ENCODE results near the gene AFAP1. TPM values are rescaled to one million over a fixed set of nuclear protein-coding genes. Genes with fewer than 3 reads are reported as not detected.

AFAP1 gene
- polyA plus RNA-seq, 1 experiment: 61.7 TPM

- no peaks in the 10 kb centered on the region for H3K27me3 ChIP-seq (ENCODE audit: control insufficient read depth, insufficient read depth, low read length)
- ChIA-PET POLR2A (no interaction called here), CTCF (interaction anchor here (0.8 to 2.4 kb wide), 7 partner anchors 9 to 226 kb away, joined by 3 to 25 read pairs (median 4); no protein-coding TSS in a partner anchor)
- no peak overlapping the region for H3K4me3 ChIP-seq (ENCODE audit: low read depth, low read length)
- H3K27ac ChIP-seq (ENCODE audit: low read depth, low read length): no peak overlapping the region
- TF ChIP-seq CTCF (IDR thresholded peaks at IDR 0.05; ENCODE audit: low read depth, low read length): no peak
- no peaks in the 10 kb centered on the region for H3K9me3 ChIP-seq (ENCODE audit: control insufficient read depth, insufficient read depth, low read length)
- DNase-seq (ENCODE audit: low read depth, low spot score): no peak
These were observed 178.3 kb downstream of the AFAP1 start for GRCh38 chr4:7761312-7761711.

GRCh38 chr4:7760706-7761105 lies 179.0 kb downstream of the AFAP1 start:
- Histone ChIP-seq H3K27ac (ENCODE audit: low read depth, low read length) (no peak overlapping the region), H3K4me3 (ENCODE audit: low read depth, low read length) (no peak overlapping the region), H3K27me3 (ENCODE audit: control insufficient read depth, insufficient read depth, low read length) (no peaks in the 10 kb centered on the region), H3K9me3 (ENCODE audit: control insufficient read depth, insufficient read depth, low read length) (no peaks in the 10 kb centered on the region)
- CTCF ChIA-PET: interaction anchor here (0.8 to 1.9 kb wide), 4 partner anchors 10 to 41 kb away, joined by 3 to 10 read pairs (median 5); no protein-coding TSS in a partner anchor
- POLR2A ChIA-PET: no interaction called here
- TF ChIP-seq CTCF (IDR thresholded peaks at IDR 0.05; ENCODE audit: low read depth, low read length): no peak
- no peak for DNase-seq (ENCODE audit: low read depth, low spot score)

- Histone ChIP-seq H3K9me3 (ENCODE audit: control insufficient read depth, insufficient read depth, low read length) (no peaks in the 10 kb centered on the region), H3K27me3 (ENCODE audit: control insufficient read depth, insufficient read depth, low read length) (no peaks in the 10 kb centered on the region), H3K4me3 (ENCODE audit: low read depth, low read length) (no peak overlapping the region), H3K27ac (ENCODE audit: low read depth, low read length) (no peak overlapping the region)
- ChIA-PET CTCF (interaction anchor here (1.6 to 1.9 kb wide), 2 partner anchors 10 to 42 kb away, joined by 6 to 10 read pairs; no protein-coding TSS in a partner anchor), POLR2A (no interaction called here)
- TF ChIP-seq CTCF (IDR thresholded peaks at IDR 0.05; ENCODE audit: low read depth, low read length): no peak
- no peak for DNase-seq (ENCODE audit: low read depth, low spot score)
These were observed 179.4 kb downstream of the AFAP1 start for GRCh38 chr4:7760228-7760627.

GRCh38 chr4:7759635-7760034 lies 180.0 kb downstream of the AFAP1 start:
- ChIA-PET CTCF (interaction anchor here (1.6 kb wide), 1 partner anchor 42 kb away, joined by 6 read pairs; no protein-coding TSS in a partner anchor), POLR2A (no interaction called here)
- no peak overlapping the region for H3K27ac ChIP-seq (ENCODE audit: low read depth, low read length)
- no peak for TF ChIP-seq CTCF (IDR thresholded peaks at IDR 0.05; ENCODE audit: low read depth, low read length)
- no peak for DNase-seq (ENCODE audit: low read depth, low spot score)
- no peak overlapping the region for H3K4me3 ChIP-seq (ENCODE audit: low read depth, low read length)
- H3K27me3 ChIP-seq (ENCODE audit: control insufficient read depth, insufficient read depth, low read length): no peaks in the 10 kb centered on the region
- no peaks in the 10 kb centered on the region for H3K9me3 ChIP-seq (ENCODE audit: control insufficient read depth, insufficient read depth, low read length)

- Histone ChIP-seq H3K27me3 (ENCODE audit: control insufficient read depth, insufficient read depth, low read length) (no peaks in the 10 kb centered on the region), H3K27ac (ENCODE audit: low read depth, low read length) (no peak overlapping the region), H3K4me3 (ENCODE audit: low read depth, low read length) (no peak overlapping the region), H3K9me3 (ENCODE audit: control insufficient read depth, insufficient read depth, low read length) (no peaks in the 10 kb centered on the region)
- TF ChIP-seq CTCF (IDR thresholded peaks at IDR 0.05; ENCODE audit: low read depth, low read length): no peak
- DNase-seq (ENCODE audit: low read depth, low spot score): no peak
- ChIA-PET POLR2A (no interaction called here), CTCF (no interaction called here)
These were observed 180.4 kb downstream of the AFAP1 start for GRCh38 chr4:7759216-7759615.

Data from AG04450 (cell line).